ENCODE data around the gene NT5E.

NT5E gene

GRCh38 chr6:85476532-85476931 lies 26.6 kb downstream of the NT5E start:
- TF ChIP-seq POLR2A (IDR thresholded peaks at IDR 0.05; ENCODE audit: low read depth, low read length) = no peak
- no peak for TF ChIP-seq PAX5 (IDR thresholded peaks at IDR 0.05; ENCODE audit: insufficient read depth, low read length, severe bottlenecking)
- no peak for TF ChIP-seq SPI1 (IDR thresholded peaks at IDR 0.05; ENCODE audit: low read depth, low read length)
- TF ChIP-seq POU2F2 (IDR thresholded peaks at IDR 0.05; ENCODE audit: low read depth, low read length) = no peak
- no peak for TF ChIP-seq TAF1 (IDR thresholded peaks at IDR 0.05; ENCODE audit: low read depth, low read length)
- no peak for TF ChIP-seq POLR2AphosphoS5 (IDR thresholded peaks at IDR 0.05; ENCODE audit: low read depth, low read length)
- no peak for DNase-seq (ENCODE audit: insufficient read length, low spot score)
- FAIRE-seq = no peak

GRCh38 chr6:85479208-85479607 lies 29.3 kb downstream of the NT5E start:
- TF ChIP-seq POLR2AphosphoS5 (IDR thresholded peaks at IDR 0.05; ENCODE audit: low read depth, low read length) (no peak), SPI1 (IDR thresholded peaks at IDR 0.05; ENCODE audit: low read depth, low read length) (no peak)
- FAIRE-seq = no peak
- DNase-seq (ENCODE audit: insufficient read length, low spot score) = no peak

DNA sequence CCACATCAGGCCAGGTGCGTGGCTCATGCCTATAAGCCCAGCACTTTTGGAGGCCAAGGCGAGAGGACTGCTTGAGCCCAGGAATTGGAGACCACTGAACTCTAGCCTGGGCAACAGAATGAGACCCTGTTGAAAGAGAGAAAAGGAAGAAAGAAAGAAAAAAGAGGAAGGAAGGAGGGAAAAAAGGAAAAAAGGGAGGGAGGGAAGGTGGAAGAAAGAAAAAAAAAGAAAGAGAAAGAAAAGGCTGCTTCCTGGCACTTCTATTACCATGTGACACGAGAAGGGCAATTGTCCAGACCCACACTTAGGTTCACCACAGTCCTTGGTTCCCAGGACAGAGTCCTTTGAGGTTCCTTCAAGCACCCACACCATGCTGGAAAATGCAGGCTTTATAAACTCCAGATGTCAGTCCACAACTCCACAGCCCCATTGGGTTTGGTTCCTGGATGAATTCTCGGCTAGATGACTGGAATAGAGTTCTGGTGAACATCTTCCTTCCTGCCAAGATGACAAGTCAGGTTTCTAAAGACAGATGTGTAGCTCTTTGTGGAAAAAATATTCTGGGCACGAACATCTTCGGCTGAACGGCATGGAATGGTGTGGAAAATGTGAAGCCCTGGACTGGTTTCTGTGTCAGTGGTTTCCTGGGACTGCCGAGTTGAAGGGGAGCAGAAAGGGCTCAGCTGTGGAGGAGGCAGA lies 32.5 kb downstream of the NT5E start:
- FAIRE-seq = no peak
- DNase-seq (ENCODE audit: insufficient read length, low spot score) = no peak
- TF ChIP-seq POLR2A (IDR thresholded peaks at IDR 0.05; ENCODE audit: low read depth, low read length) (no peak), POLR2AphosphoS5 (IDR thresholded peaks at IDR 0.05; ENCODE audit: low read depth, low read length) (no peak), PAX5 (IDR thresholded peaks at IDR 0.05; ENCODE audit: insufficient read depth, low read length, severe bottlenecking) (no peak)

DNA sequence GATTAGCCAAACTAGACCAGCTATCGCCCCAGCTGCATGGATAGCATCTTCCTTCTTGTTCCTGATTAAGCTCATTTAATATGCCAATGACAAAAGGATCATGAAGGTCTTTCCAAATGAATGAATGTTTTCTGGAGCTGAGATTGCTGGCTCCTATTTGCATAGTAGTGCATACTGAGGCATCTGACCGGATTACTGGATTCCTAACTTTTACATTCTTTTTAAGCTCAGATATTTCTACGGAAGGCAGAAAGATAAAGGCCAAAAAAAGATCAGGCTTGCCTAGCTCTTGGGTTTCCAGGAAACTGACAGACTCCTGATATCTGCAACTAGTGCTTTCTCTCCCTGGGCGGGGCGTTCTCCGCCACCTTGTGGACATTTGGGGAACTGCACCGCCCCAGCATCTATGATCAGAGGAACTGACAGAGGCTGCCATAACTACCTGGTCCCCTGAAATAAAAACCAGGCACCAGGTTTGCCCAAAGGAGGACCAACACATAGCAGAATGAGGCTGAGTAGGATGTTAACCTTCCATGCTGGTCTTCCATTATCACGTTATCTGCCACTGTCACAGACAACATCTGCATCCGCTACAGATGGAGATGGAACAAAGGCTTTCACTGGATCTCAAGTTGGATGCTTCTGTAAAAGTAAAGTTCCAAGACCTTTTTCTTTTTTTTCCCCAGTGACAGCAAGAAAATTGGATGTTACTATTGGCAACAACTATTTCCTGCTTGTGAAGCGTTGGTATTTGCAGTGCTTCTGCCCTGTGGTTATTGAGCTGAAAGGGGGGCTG lies 33.2 kb downstream of the NT5E start:
- no peak for TF ChIP-seq PAX5 (IDR thresholded peaks at IDR 0.05; ENCODE audit: insufficient read depth, low read length, severe bottlenecking)
- TF ChIP-seq SPI1 (IDR thresholded peaks at IDR 0.05; ENCODE audit: low read depth, low read length) = 0 out of 2 replicates have a peak, but pooled peaks have one; percentile 20
- peak; percentile 71 for FAIRE-seq
- peak; percentile 27 for DNase-seq (ENCODE audit: insufficient read length, low spot score)

DNA sequence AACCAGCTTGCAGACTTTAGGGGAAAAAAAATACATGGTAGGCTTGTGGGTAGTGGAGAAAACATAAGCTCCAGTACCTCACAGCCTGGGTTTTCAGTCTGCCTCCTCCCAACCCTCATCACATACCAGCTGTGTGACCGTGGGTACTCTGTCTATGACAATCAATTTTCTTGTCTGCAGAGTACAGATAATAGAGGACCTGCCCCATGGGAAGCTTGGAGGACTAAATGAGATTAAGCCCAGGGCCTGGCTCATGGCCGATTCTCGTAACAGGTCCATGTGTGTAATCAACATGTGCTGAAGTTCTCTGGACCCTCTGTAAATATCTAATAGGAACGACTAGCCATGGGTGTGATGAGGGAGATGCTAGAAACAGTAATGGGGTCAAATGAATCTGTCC lies 34.0 kb downstream of the NT5E start:
- no peak for DNase-seq (ENCODE audit: insufficient read length, low spot score)
- TF ChIP-seq POLR2A (IDR thresholded peaks at IDR 0.05; ENCODE audit: low read depth, low read length) (no peak), SPI1 (IDR thresholded peaks at IDR 0.05; ENCODE audit: low read depth, low read length) (no peak), PAX5 (IDR thresholded peaks at IDR 0.05; ENCODE audit: insufficient read depth, low read length, severe bottlenecking) (no peak), POU2F2 (IDR thresholded peaks at IDR 0.05; ENCODE audit: low read depth, low read length) (no peak), TAF1 (IDR thresholded peaks at IDR 0.05; ENCODE audit: low read depth, low read length) (no peak), POLR2AphosphoS5 (IDR thresholded peaks at IDR 0.05; ENCODE audit: low read depth, low read length) (no peak)
- no peak for FAIRE-seq

DNA sequence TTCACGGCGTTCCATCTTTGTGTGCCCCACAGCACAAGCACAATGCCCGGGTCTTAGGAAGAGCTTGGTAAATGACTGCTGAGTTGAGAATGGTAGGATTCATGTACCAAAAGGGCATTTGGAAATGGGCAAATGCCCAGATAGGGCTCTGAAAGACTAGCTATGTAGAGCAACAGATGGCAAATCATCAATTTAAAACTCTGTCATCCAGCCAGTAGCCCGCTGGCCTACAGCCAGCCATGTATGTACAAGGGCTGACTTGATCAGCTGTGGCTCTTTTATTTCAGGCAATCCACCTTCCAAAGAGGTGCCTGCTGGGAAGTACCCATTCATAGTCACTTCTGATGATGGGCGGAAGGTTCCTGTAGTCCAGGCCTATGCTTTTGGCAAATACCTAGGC lies 35.1 kb downstream of the NT5E start:
- no peak for FAIRE-seq
- TF ChIP-seq TAF1 (IDR thresholded peaks at IDR 0.05; ENCODE audit: low read depth, low read length) (no peak), SPI1 (IDR thresholded peaks at IDR 0.05; ENCODE audit: low read depth, low read length) (no peak), POLR2A (IDR thresholded peaks at IDR 0.05; ENCODE audit: low read depth, low read length) (no peak), POU2F2 (IDR thresholded peaks at IDR 0.05; ENCODE audit: low read depth, low read length) (no peak), PAX5 (IDR thresholded peaks at IDR 0.05; ENCODE audit: insufficient read depth, low read length, severe bottlenecking) (no peak), POLR2AphosphoS5 (IDR thresholded peaks at IDR 0.05; ENCODE audit: low read depth, low read length) (no peak)
- no peak for DNase-seq (ENCODE audit: insufficient read length, low spot score)

DNA sequence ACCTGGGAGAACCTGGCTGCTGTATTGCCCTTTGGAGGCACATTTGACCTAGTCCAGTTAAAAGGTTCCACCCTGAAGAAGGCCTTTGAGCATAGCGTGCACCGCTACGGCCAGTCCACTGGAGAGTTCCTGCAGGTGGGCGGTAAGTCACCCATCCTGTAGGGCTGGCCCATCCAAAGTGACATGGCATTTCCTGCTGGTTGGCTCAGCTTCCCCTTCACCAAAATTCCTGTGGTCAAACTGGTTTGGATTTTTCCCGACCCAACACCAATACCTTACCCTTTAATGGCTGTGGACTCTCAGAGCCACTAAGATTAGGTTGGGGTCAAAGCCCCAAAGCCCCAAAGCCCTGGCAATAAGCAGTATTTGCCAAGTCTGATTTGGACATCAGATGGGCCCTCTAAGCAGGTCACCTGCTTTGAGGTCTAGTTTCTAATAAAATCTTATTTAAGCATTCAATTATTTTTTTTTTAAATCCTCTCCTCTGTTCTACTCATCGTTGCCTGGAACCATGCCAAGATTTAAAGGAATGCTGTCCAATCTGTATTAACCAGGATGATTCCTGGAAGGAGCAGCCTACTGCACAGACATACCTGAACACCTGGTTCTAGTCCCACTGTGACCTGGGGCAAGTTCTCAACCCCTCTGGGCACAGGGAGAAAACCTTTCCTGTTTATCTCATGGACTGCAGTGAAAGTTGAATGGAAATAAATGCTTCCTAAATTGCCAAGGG lies 40.8 kb downstream of the NT5E start:
- FAIRE-seq = no peak
- no peak for DNase-seq (ENCODE audit: insufficient read length, low spot score)
- TF ChIP-seq POU2F2 (IDR thresholded peaks at IDR 0.05; ENCODE audit: low read depth, low read length) = no peak

DNA sequence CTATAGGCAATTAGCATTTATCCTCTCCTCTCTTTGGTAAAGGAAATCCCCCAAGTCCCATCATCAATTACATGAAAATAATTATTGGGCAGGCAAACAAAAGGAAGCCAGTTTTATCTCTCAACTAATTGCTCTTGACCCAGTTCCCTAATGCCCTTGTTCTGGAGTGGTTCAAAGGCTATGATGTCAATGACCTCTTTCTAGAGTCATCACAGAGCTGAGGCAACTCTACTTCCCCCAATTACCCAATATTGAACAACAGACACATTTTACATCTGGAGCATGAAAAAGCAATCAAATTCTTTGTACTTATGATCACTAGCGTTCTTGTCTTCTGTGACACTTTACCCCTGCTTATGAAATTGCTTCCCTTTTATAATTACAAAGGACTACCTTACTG lies 43.5 kb downstream of the NT5E start:
- no peak for TF ChIP-seq POU2F2 (IDR thresholded peaks at IDR 0.05; ENCODE audit: low read depth, low read length)
- TF ChIP-seq POLR2AphosphoS5 (IDR thresholded peaks at IDR 0.05; ENCODE audit: low read depth, low read length) = no peak
- TF ChIP-seq TAF1 (IDR thresholded peaks at IDR 0.05; ENCODE audit: low read depth, low read length) = no peak
- TF ChIP-seq SPI1 (IDR thresholded peaks at IDR 0.05; ENCODE audit: low read depth, low read length) = no peak
- TF ChIP-seq POLR2A (IDR thresholded peaks at IDR 0.05; ENCODE audit: low read depth, low read length) = no peak
- TF ChIP-seq PAX5 (IDR thresholded peaks at IDR 0.05; ENCODE audit: insufficient read depth, low read length, severe bottlenecking) = no peak
- DNase-seq (ENCODE audit: insufficient read length, low spot score) (no peak), FAIRE-seq (no peak)

DNA sequence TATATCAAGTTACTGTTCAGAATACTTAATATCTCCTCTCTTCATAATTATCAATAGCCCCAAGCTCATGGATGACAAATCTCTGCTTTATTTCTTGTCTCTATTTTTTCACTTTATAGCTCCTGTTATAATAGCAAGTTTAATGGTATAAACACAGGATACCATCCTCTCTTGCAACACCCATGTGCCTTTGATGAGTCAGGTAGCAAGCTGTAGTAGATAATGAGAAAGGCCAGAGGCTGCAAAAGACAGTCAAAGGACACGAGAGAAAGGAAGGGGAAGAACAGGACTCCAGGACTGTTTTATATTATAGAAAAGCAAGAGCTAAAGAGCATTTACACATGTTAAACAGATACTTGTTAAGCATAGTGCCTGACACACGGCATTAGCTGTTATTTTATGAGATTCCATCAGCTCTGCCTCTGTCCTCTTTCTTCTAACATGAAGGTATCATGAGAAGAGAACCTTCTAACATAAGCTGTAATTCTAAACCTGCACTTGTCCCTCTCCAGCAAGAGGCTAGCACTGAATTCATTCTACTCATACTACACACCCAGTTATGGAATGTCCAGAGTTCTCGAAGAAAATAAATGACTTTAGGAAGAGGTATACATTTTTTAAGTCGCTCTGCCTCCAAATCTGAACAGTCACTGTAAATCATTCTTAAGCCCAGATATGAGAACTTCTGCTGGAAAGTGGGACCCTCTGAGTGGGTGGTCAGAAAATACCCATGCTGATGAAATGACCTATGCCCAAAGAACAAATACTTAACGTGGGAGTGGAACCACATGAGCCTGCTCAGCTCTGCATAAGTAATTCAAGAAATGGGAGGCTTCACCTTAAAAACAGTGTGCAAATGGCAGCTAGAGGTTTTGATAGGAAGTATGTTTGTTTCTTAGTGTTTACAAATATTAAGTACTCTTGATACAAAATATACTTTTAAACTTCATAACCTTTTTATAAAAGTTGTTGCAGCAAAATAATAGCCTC lies 45.0 kb downstream of the NT5E start:
- FAIRE-seq (no peak), DNase-seq (ENCODE audit: insufficient read length, low spot score) (no peak)

More for the DNA sequence above, 45.0 kb downstream of the NT5E start:
- no peak for TF ChIP-seq POLR2A (IDR thresholded peaks at IDR 0.05; ENCODE audit: low read depth, low read length)
- no peak for TF ChIP-seq POLR2AphosphoS5 (IDR thresholded peaks at IDR 0.05; ENCODE audit: low read depth, low read length)
- TF ChIP-seq SPI1 (IDR thresholded peaks at IDR 0.05; ENCODE audit: low read depth, low read length) = no peak
- no peak for TF ChIP-seq POU2F2 (IDR thresholded peaks at IDR 0.05; ENCODE audit: low read depth, low read length)
- no peak for TF ChIP-seq TAF1 (IDR thresholded peaks at IDR 0.05; ENCODE audit: low read depth, low read length)
- TF ChIP-seq PAX5 (IDR thresholded peaks at IDR 0.05; ENCODE audit: insufficient read depth, low read length, severe bottlenecking) = no peak

Data from GM12891 (cell line).